ENCODE measurements around the gene SLC19A1.

The SLC19A1 gene

DNA sequence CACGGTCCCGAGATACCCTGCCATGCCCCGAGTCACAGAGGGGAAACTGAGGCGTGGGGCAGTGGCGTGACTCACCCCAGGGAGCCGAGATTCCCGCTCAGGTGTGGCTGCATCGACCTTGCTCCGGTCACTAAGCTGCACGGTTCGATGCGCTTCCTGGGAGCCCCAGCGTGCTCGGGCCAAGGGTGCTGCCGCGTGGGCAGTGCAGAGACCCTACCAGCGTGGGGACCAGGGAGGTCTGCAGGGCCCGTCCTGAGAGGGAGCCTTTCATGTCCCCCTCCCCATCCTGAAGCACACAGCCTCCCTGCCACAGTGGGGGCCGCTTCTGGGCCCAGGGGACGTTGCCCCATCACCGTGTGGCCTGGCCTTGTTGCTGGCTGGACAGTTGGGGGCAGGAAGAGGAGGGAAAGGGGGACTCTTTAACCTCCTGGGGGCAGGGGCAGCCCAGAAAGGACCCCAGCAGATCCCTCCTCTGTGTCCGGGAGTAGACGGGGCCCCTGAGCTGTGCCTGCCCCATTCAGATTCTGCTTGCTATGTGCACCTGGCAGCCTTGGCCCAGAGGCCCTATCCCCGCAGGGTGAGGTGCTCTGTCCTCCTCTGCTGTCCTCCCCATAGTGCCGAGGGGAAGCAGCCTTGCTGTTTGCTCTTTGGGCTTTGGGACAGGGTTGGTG lies 84.9 kb downstream of the SLC19A1 start:
- Histone ChIP-seq H3K4me1 (no peaks in the 10 kb centered on the region), H3K9me3 (ENCODE audit: control insufficient read depth, low read length) (no peaks in the 10 kb centered on the region), H3K36me3 (ENCODE audit: control insufficient read depth, insufficient read depth, low read length) (no peaks in the 10 kb centered on the region), H3K9ac (no peak overlapping the region), H2AFZ (no peak overlapping the region), H3K4me3 (ENCODE audit: low read depth, low read length) (no peak overlapping the region), H3K79me2 (no peaks in the 10 kb centered on the region), H3K27me3 (ENCODE audit: control insufficient read depth, insufficient read depth, low read length) (no peaks in the 10 kb centered on the region), H3K27ac (no peak overlapping the region), H3K4me2 (ENCODE audit: low read length) (no peak overlapping the region)
- no peak for TF ChIP-seq CTCF (IDR thresholded peaks at IDR 0.05)

- H3K4me1 ChIP-seq, result no peaks in the 10 kb centered on the region
- H3K9me3 ChIP-seq (ENCODE audit: control insufficient read depth, low read length), result no peaks in the 10 kb centered on the region
- H3K4me3 ChIP-seq (ENCODE audit: low read depth, low read length), result no peak overlapping the region
- H3K9ac ChIP-seq, result no peak overlapping the region
- no peak for TF ChIP-seq CTCF (IDR thresholded peaks at IDR 0.05)
- H3K27ac ChIP-seq, result no peak overlapping the region
- no peaks in the 10 kb centered on the region for H3K79me2 ChIP-seq
- no peaks in the 10 kb centered on the region for H3K27me3 ChIP-seq (ENCODE audit: control insufficient read depth, insufficient read depth, low read length)
- H3K4me2 ChIP-seq (ENCODE audit: low read length), result no peak overlapping the region
- H2AFZ ChIP-seq, result no peak overlapping the region
- H3K36me3 ChIP-seq (ENCODE audit: control insufficient read depth, insufficient read depth, low read length), result no peaks in the 10 kb centered on the region
Measured at GRCh38 chr21:45456584-45457160, 85.6 kb downstream of the SLC19A1 start.

- H3K4me3 ChIP-seq (ENCODE audit: low read depth, low read length), result no peak overlapping the region
- H3K9me3 ChIP-seq (ENCODE audit: control insufficient read depth, low read length), result no peaks in the 10 kb centered on the region
- H3K4me2 ChIP-seq (ENCODE audit: low read length), result no peak overlapping the region
- no peaks in the 10 kb centered on the region for H3K79me2 ChIP-seq
- H3K27me3 ChIP-seq (ENCODE audit: control insufficient read depth, insufficient read depth, low read length), result no peaks in the 10 kb centered on the region
- no peaks in the 10 kb centered on the region for H3K4me1 ChIP-seq
- H3K27ac ChIP-seq, result no peak overlapping the region
- TF ChIP-seq CTCF (IDR thresholded peaks at IDR 0.05), result no peak
- no peak overlapping the region for H3K9ac ChIP-seq
- no peaks in the 10 kb centered on the region for H3K36me3 ChIP-seq (ENCODE audit: control insufficient read depth, insufficient read depth, low read length)
- no peak overlapping the region for H2AFZ ChIP-seq
Measured at GRCh38 chr21:45455674-45456583, 86.3 kb downstream of the SLC19A1 start.

- no peak overlapping the region for H3K4me2 ChIP-seq (ENCODE audit: low read length)
- H3K36me3 ChIP-seq (ENCODE audit: control insufficient read depth, insufficient read depth, low read length), result no peaks in the 10 kb centered on the region
- no peaks in the 10 kb centered on the region for H3K9me3 ChIP-seq (ENCODE audit: control insufficient read depth, low read length)
- H2AFZ ChIP-seq, result no peak overlapping the region
- no peaks in the 10 kb centered on the region for H3K79me2 ChIP-seq
- no peaks in the 10 kb centered on the region for H3K27me3 ChIP-seq (ENCODE audit: control insufficient read depth, insufficient read depth, low read length)
- no peak for TF ChIP-seq CTCF (IDR thresholded peaks at IDR 0.05)
- H3K4me1 ChIP-seq, result no peaks in the 10 kb centered on the region
- H3K4me3 ChIP-seq (ENCODE audit: low read depth, low read length), result no peak overlapping the region
- no peak overlapping the region for H3K9ac ChIP-seq
- H3K27ac ChIP-seq, result no peak overlapping the region
Measured at GRCh38 chr21:45454926-45455673, 87.1 kb downstream of the SLC19A1 start.
